ENCODE data around the gene SDK2.

The SDK2 gene

DNA sequence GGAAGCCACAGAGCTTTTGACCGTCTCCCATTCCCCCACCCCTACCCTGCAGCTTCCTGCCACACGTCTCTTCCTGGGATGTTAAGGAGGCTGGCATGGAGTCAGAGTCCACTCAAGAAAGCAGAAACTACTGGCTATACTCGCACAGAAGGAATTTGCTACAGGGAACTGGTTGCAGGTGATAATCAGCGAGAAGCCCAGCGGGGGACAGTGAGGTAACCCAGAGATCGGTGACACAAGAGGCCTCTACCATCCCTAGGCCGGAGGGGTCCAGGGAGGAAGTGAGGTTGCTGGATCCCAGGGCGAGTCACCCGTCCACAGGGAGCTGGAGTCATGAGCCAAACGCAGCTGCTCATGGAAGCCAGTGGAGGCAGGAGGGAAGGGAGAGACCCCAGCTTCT is 93.7 kb downstream of the SDK2 start:
- no peak for DNase-seq

DNA sequence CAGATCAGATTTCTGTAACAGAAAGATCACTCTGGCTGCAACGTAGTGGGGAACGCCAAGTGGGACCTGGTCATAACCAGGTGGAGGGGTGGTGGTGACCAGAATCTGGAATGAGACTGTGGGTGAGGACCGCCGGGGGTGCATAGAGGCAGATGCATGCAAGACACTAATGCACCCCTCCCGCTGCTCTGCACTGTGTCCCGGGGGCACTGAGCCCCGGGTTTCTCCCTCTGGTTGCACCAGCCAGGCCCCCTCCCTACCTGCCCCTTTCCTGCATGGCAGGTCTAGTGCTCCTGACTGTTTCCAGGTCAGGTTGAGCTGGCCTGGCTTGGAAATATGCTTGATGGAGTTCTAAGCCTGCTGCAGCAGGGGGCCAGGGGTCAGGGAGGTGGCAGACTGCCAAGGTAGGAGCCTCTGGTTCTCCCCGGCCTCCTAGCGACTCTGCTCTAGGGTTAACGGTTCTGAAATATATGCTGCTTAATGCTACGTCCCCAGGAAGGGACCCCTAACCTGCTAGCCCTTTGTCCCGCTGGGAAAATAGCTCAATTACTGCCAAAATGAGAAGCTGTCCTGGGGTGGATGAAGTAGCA is 94.3 kb downstream of the SDK2 start:
- DNase-seq, result no peak

DNA sequence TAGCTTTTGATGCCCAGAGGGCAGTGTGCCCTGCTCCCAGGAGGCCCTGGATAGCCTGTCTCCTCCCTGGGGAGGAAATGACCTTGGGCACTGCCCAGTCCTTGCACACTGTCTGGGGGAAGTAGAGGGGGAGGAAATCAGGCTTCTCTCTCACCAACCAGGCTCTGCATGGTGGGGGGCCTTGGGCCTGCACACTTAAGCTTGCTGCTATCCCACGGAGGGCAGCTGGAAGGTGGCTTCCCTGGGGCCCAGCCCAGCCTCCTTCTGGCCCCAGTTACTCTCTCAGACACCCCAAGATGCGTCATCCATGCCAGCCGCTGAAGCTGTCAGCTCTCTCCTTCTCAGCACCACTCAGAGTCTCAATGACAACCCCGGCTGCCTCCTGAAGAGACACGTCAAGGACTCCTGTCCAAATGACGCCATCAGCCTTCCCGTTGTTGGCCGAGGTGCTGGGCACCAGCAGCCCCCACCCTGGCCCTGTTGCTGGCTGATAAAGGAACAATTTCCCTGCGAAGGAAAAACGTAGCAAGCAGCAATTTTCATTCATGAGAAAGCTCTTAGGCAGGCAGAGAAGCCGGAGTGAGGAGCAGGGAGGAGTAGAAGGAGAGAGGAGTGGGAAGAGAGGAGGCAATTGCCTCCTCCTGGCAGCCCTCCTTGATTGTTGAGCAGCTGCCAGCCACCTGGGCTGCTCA is 95.5 kb downstream of the SDK2 start:
- no peak for DNase-seq

DNA sequence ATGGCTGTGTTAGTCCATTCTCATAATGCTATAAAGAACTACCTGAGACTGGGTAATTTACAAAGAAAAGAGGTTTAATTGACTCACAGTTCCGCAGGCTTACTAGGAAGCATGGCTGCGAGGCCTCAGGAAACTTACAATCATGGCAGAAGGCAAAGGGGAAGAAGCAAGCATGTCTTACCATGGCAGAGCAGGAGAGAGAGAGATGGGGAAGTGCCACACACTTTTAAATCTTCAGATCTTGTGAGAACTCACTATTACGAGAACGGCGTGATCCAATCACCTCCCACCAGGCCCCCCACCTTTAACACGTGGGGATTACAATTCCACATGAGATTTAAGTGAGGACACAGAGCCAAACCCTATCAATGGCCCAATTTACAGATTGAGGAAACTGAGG is 96.5 kb downstream of the SDK2 start:
- DNase-seq, result no peak

DNA sequence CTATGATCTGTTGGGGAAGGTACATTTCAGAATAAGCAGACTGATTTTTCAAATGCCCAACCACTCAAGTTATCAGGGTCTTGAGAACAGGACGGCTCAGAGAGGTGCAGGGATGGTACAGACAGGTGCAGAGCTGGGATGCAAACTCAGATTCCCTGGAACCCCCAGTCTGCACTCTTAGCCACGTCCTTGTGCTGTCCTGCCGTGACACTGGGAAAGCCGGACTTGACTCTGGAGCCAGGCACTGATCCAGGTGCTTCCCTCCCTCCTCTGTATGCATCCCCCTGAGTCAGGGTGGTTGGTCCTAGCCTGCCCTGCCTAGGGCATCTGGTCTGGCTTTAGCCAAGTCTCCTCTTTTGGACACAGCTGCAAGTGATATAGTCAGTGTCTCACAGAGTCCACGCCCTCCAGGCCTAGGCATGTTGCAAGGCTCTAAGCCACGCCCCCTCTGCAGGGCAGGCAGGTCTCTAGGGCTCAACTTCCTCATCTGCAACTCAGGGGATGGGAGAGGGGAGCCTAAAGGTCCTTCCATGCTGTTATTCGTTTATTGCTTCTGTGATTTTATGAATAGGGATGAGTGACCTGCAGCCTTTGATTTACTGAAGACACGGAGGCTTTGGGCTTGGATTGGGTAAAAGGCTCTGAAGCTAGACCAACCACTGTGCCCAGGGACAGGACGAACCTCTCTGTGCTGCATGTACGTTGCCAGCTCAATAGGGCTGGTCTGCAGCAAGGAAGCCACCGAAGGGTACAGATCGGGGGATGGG is 97.3 kb downstream of the SDK2 start:
- DNase-seq, result peak; percentile 96

DNA sequence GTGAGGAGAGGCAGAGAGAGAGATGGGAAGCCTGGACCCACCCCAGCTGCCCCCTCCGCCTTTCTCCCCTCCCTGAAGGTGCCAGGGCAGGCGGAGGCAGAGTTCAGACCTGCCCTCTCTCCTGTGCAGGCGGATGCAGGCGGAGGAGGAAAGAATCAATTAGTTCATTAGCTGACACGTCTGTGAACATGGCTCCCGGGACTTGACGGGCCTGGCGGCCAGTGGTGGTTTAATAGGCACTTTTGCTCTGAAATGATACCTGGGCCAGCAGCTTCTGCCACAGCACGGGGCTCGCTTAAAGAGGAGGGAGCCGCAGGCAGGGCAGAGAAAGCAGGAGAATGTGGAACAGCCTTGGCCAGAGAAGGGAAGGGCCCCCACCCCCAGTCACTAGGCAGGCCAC is 98.1 kb downstream of the SDK2 start:
- no peak for DNase-seq

DNA sequence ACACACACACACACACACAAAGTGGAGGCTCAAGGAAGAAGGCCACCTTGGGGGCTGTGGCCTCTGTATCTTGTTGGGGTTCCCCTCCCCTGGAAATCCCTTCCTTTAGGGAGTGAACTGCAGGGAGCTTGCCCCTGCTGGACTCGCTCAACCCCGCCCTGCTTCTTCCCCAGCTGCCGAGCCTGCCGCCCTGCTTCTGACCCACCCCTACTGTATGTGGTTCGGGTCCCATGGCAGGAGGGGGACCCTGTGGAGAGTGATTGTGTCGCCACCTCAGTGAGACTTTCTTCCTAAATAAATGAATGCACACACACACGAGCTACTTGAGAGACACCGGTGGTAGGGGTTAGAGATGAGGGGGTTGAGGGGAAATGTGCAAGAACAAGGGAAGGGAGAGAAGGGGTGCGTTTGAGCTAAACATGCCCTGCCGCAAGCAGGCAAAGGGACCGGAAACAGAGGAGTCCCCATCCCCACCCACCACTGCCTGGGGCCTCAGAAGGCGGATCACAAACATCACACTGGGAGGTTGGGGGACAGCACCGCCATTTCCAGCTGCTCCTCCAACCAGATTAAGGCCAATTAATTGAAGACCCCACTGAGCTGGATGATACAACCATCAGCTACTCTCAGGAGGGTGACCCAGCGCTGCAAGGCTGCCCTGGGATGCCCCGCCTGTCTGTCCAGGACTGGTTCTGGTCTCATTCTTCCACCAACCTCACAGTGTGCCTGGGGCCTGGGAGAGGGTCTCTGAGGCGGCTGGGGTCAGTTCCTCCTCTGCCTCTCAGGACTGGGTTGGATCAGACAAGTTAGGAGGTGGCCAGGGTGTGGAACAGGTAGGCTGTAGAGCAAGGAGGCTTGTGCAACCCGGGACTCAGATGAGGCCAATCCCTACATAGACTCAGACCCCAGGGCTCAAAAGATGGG is 98.9 kb downstream of the SDK2 start:
- no peak for DNase-seq

DNA sequence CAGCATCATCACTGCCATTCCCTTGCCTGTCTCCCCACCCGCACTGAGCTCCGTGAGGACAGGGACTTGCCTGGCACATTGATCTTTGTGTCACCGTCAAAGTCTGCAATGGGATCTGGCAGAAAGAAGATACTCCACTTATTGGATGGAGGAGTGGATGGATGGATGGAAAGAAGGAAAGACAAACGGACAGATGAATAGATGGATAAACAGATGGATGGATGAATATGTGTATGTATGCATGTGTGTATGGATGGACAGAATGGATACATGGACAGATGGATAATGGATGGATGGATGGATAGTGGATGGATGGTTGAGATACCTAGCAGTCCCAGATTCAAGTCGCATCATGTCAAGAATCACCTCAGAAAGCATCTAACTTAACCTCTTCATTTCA is 99.9 kb downstream of the SDK2 start:
- no peak for DNase-seq

DNA sequence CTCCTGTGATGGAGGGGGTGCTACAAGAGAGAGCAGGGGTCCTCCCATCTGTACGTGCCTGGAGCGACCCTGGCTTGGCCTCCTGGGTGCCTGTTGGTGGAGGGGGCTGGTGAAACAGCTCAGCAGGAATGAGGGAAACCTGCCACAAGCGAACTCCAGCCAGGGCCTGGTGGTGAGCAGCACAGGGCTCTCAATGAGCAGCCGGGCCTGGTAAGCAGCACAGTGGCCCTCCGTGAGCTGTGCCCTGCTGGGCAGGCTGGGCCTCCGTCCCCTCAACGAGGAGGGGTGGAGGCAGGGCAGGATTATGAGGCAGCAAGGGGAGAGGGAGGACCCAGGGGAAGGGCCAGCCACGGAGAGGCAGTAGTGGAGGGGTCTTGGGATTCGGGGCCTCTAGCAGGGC is 101.9 kb downstream of the SDK2 start:
- no peak for DNase-seq

DNA sequence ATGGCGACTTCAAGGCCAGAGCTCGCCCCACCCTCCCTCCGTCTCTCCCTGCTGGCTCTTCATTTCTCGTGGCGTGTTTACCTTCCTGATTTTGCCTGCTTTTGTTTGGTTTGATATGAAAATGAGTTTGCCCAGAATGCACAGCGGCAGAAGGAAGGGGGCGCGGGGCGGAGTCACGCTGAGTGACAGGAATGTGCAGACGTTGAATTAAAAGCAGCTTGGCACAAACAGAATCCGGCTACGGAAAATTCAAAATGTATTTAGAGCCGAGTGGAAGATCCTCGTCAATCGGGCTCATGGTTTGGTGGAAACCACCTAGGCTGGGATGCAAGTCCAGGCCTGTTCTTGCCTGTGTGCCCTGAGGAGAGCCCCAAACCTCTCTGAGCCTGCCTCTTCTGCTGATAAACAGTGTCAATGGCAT is 102.7 kb downstream of the SDK2 start:
- no peak for DNase-seq

DNA sequence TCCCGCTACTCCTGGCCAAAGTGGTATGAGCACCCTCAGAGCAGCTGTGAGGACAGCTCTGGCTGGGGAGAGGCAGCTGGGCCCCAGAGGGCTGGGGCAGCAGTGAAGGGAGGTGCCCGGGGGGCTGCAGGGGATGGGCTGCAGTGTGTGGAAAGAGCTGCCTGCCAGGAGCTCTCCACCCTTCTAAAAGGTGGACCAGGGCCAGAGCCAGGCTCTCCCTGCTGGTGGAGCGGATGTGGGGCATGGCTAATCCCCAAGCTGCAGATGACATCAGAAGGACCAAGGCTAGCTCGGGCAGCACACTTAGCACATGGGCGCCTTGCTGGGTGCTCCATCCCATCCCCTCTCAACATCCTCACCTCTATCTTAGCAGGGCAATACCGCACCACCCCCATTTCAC is 103.1 kb downstream of the SDK2 start:
- no peak for DNase-seq

DNA sequence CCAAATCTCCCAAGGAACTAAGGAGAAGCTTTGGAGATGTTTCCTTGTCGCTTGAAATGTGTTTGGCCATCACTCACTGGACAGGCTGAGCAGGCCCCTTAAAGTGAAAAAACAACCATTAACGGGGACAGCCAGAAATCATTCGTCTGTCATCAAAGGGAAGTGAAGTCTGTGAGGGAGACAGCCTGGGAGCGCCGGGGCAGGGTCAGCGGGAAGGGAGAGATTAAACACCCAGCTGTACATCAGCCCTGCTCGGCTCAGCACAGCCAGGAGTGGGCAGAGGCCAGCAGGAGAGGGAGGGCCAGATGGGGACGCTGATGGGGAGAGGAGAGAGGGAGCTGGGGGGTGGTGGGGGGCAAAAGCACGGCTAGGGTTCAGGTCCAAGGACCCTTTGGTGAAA is 105.1 kb downstream of the SDK2 start:
- DNase-seq, result no peak

DNA sequence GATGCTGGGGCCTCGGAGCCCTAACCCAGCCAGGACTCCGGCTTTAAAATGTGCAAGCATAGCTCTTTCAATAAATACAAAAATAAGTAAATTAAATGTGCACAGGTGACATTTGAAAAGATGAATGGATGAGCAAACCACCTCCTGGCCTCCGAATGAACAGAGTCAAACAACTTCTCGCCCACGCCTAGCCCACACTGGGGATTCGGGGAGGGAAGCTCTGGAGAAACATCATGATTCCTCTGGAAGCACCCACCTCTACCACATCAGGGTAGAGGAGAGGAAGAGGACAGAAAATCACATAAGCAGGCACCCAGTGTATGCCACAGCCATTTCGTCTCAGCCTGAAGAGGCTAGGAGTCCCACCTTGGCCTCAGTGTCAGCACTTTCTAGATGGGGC is 105.8 kb downstream of the SDK2 start:
- DNase-seq, result no peak

DNA sequence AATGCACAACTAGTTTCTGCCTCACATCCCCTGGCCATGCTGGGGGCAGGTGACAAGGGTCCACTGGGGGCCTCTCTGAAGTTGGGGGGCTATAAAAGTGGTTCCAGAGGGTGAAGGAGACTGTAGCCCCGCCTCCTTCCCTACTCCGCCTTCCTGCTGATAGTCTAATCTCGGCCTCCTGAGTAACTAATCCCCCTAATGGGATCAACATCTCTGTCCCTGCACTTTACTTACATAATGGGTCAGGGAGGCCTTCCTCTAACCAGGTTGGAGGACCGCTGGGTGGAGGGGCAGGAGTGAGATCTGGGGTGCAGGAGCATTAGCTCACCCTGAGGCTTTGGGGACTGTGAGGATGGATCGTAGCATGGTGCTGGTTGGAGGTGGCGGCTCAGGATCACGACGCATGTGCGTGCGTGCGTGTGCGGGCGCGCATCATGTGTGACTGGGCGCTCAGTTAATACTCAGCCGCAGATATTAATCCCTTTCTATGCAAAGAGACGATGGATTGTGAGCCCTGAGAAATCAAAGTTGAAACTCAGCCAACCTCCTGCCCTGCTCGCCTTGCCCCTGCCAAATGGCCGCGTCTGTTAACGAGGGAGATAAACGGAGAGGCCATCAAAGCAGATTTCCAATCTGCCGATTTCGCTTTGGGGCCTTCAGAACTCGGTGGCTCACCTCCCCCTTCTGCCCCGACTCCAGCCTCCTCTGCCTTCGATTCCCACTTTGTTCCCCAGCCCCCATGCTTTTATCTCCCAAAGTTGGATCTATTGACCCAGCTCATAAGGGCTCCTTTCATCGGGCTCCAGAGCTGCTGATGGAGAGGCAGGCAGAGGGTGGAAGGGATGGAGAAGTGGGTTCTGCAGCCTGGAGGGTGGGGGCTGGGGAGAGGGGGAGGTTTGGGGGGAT is 107.3 kb downstream of the SDK2 start:
- no peak for DNase-seq

DNA sequence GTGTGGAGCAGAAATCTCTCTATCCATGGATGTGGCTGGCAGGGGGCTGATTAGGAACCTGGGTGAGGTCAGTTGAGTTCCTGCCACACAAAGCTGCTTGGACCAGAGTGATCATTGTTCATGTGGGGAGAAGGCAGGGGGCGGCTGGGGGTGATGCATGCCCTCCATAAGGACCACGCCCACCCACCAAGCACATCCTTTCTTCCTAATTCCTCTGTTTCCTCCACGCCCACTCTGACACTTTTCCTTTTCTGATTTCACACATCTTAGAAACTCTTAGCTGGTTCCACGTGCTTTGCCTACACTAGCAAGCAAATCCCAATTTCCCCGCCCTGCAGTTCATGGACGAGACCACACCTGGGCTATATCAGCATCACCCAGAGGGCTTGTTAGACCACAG is 108.5 kb downstream of the SDK2 start:
- no peak for DNase-seq

DNA sequence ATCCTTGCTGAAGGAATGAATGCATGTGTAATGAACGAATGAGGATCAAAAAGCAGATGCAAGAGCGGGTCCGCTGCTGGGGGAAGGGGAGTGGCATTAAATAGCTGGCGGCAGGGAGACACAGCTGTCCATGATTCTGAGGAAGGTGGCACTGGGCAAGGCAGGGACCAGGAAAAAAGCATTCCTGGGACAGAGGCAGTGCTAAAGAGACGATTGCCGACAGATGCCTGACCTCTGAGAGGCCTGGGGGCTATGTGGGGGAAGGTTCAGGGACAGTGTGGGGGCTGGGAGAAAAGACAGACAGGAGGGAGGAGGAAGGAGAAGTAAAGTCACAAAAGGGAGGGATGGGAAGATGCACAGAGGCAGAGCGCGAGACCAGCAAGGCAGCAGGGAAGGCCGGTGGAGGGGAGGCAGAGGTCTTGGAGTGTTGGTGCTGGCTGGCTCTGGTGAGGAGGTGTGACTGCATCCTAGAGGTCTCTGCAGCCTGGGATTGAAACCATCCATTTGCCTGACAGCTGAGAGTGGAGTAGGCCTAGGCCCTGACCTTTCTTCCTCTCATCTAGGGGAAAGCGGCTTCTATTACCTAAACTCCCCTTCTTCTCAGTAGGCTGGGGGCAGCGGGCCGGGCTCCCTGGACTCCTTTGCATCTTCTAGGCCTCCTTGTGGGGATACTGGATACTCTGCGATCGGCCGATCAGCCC is 109.9 kb downstream of the SDK2 start:
- no peak for DNase-seq

DNA sequence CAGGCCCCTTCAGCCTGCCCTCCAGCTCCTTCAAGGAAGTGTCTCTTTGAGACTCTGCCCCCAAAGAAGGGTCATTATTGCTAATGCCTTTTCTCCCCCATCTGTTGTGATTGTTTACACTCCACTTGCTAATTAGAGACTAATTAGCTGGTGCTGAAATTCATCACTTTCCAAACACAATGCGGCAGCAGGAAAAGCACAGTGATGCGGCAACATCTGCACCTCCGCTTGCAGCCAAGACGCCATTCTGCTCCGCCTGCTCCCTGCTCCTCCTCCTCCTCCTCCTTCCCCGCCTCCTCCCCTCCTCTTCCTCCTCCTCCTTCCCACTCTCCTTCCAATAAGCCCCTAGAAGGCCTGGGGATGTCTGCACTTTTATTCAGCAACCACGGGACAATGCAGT is 110.5 kb downstream of the SDK2 start:
- no peak for DNase-seq

DNA sequence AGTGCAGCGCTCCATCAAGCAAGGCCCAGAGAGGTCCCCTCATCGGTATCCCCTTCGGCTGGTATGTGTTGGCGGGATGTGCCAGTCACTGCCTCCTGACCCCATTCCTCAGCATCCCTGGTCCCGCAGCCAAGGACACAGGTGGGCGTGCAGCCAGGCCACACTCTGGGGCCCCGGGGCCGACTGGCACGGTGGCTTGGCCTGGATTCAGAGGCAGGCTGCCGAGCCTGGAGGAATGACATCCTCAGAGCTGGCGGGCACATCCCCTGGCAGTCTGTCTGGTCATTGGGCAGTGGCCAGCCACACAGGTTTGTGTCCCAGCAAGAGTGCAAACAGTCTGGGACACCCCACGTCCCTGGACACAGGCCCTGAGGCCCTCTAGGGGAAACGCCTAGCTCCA is 111.1 kb downstream of the SDK2 start:
- DNase-seq, result no peak

DNA sequence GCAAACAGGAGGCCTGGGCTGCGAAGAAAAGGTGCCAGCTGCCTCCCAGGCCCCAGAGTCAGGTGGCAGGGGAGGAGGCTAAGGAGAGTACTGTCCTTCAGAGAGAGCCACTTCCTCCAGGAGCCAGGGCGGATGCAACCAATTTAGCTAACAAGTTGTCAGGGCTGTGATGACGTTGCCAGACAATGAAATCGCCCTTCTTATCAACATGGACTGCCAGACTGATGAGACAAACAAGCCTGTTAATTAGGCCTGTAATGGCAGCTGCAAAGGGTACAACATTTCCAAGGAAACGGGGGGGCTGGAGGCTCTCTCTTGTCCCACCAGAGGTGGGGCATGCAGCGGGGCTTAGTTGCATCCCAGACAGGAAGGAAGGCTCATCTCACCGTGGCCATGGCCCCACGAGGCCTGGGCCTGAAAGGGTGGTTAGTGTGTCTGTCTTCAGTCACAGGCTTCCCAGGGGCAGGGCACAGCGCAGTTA is 111.8 kb downstream of the SDK2 start:
- DNase-seq, result no peak

DNA sequence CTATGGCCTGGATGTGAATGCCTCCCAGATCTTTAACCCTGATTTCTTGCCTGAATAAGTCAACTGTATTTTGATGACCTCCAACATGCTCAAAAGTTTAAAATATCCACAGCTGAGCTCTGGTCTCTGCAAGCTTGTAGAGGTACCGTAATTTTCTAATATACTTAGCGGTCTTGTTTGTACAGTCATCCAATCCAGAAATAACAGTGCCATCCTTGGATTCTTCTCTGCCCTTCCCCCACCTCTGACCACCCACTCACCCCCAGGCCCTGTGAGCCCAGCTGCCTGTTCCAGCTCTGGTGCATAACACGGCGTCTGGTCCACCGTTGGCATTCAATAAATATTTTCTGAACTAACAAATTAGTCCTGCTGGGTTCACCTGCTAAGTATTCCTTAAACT is 113.1 kb downstream of the SDK2 start:
- no peak for DNase-seq

DNA sequence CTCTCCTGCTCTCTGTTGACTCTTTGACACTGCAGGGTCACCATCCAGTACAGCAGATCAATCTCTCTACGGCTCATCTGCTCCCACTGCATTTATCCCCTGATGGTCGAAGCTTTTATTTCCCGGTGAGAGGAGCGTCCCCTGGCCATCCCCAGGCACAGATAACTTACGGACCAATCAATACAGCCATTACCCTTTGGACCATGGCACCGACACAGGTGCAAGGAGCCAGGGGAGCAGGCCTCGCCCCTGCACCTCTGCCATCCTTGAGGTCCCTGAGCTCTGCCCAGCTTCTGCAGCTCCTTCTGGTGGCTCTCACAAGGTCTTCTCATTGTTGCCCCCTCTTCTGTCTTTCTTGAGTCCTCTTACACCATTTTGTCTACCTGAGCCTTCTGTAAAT is 115.6 kb downstream of the SDK2 start:
- no peak for DNase-seq

All from hematopoietic multipotent progenitor cell treated with erythropoietin and hydrocortisone succinate and interleukin-3 and kit ligand, for 4 days (in vitro differentiated cells).